HFFc6 (cell line): ENCODE data around the gene CCDC146. TPM values are rescaled to one million over a fixed set of nuclear protein-coding genes. Genes with fewer than 3 reads are reported as not detected.

Source experiments
- DNase-seq: peaks from one replicate; pipeline ENCODE4 v3.0.0-alpha.2; 2018
- H3K27ac Mint-ChIP-seq: 2 replicates; pipeline ENCODE4 v1.8.0; 2020; ENCODE audit warnings: mild to moderate bottlenecking, mixed read lengths
- H3K27me3 Mint-ChIP-seq: 2 replicates; pipeline ENCODE4 v1.8.0; 2021; ENCODE audit warnings: mild to moderate bottlenecking, moderate library complexity, mixed read lengths; ENCODE audit not compliant: insufficient read depth
- H3K36me3 Mint-ChIP-seq: 2 replicates; pipeline ENCODE4 v1.8.0; 2021; ENCODE audit warnings: low read depth, mixed read lengths
- H3K4me1 Mint-ChIP-seq: 2 replicates; pipeline ENCODE4 v1.8.0; 2020; ENCODE audit warnings: low read depth, mixed read lengths
- H3K4me3 Mint-ChIP-seq: 2 replicates; pipeline ENCODE4 v1.8.0; 2020; ENCODE audit warnings: mild to moderate bottlenecking, moderate library complexity, mixed read lengths
- H3K9me3 Mint-ChIP-seq: 2 replicates; pipeline ENCODE4 v1.8.0; 2020; ENCODE audit warnings: mild to moderate bottlenecking, mixed read lengths
- CTCF ChIP-seq: fragments of 200-600 bp; sonication (generic); IDR thresholded peaks from 2 replicates; pipeline ENCODE4 v1.5.0; 2021; ENCODE audit warnings: antibody characterized with exemption, mild to moderate bottlenecking
- total RNA-seq, 6 experiments: library from RNA; stranded (reverse); fragmentation: NEBNext Ultra II Directional; extraction: Animal tissue kit (Norgen Biotek cat#: 25700); gene quantifications; 2 replicates in 1 of 6; 3 replicates in 5 of 6; pipeline ENCODE4 v1.2.3, GENCODE V29; 2021

Gene CCDC146
- total RNA-seq, 6 experiments from 2014 or later: 0.09 to 0.70 (median 0.57) TPM

- Mint-ChIP-seq H3K4me1 (no peaks in the 10 kb centered on the region), H3K27me3 (no peaks in the 10 kb centered on the region), H3K4me3 (no peak overlapping the region), H3K36me3 (no peaks in the 10 kb centered on the region), H3K27ac (no peak overlapping the region), H3K9me3 (peaks cover 6% of the 10 kb centered on the region)
- TF ChIP-seq CTCF: no peak
- DNase-seq: no peak
Observed at GRCh38 chr7:77295549-77295948, 173.1 kb downstream of the CCDC146 start.

- peaks cover 4% of the 10 kb centered on the region; the same call in 1 of the 2 replicates for H3K9me3 Mint-ChIP-seq
- no peaks in the 10 kb centered on the region for H3K4me1 Mint-ChIP-seq
- H3K27me3 Mint-ChIP-seq: peaks cover 5% of the 10 kb centered on the region
- H3K36me3 Mint-ChIP-seq: peaks cover 6% of the 10 kb centered on the region; the same call in 1 of the 2 replicates
- H3K27ac Mint-ChIP-seq: no peak overlapping the region
- TF ChIP-seq CTCF: no peak
- DNase-seq: no peak
- no peak overlapping the region for H3K4me3 Mint-ChIP-seq
Observed at GRCh38 chr7:77306231-77307067, 184.0 kb downstream of the CCDC146 start.

DNA sequence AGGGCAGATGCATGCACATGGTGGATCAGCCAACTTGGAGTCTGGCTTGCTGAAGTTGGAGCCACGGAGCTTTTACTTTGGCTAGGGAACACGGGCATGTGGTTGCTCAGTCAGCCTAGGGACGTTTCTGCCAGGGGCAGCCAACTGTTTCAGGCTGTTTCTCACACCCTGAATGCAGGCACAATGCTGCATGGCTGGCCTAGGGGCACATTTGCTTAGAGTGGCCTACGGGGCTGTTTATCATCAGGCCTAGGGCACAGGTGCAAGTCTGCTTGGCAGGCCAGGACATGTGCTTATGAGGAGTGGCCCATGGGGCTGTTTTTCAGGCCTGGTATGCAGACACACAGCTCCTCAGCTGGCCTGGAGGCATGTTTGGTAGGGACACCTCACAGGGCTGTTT is 186.4 kb downstream of the CCDC146 start:
- Mint-ChIP-seq H3K9me3 (peaks cover 4% of the 10 kb centered on the region; the same call in 1 of the 2 replicates), H3K4me3 (no peak overlapping the region), H3K27ac (no peak overlapping the region), H3K4me1 (no peaks in the 10 kb centered on the region), H3K36me3 (peaks cover 6% of the 10 kb centered on the region; the same call in 1 of the 2 replicates), H3K27me3 (no peaks in the 10 kb centered on the region)
- no peak for TF ChIP-seq CTCF
- no peak for DNase-seq

DNA sequence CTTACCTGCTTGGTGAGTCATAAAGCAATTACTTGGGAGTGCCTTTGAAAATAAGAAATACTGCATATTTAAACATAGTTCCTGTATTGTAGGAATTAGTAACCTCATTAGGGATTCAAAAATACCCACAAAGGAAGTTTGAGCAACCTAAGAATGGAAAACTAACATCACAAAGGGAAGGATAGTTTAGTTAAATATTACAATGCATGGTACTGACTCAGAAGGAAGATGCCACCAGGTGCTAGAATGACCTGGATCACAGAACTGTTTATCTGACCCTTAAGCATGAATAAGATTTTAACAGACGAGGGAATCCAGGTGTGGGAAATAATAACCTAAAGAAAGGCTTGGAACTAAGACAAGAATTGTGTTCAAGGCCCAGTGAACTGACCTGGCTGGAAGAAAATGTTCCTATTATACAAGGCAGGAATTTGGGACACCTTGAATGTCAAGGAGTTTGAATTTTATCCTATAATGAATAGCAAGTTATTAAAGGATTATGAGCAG is 187.4 kb downstream of the CCDC146 start:
- H3K9me3 Mint-ChIP-seq: no peaks in the 10 kb centered on the region
- no peak overlapping the region for H3K4me3 Mint-ChIP-seq
- DNase-seq: no peak
- no peaks in the 10 kb centered on the region for H3K36me3 Mint-ChIP-seq
- no peaks in the 10 kb centered on the region for H3K27me3 Mint-ChIP-seq
- no peak for TF ChIP-seq CTCF
- peaks cover 1% of the 10 kb centered on the region for H3K4me1 Mint-ChIP-seq
- no peak overlapping the region for H3K27ac Mint-ChIP-seq

- Mint-ChIP-seq H3K9me3 (no peaks in the 10 kb centered on the region), H3K4me1 (peaks cover 6% of the 10 kb centered on the region), H3K27me3 (no peaks in the 10 kb centered on the region), H3K4me3 (no peak overlapping the region), H3K27ac (no peak overlapping the region), H3K36me3 (no peaks in the 10 kb centered on the region)
- DNase-seq: no peak
- no peak for TF ChIP-seq CTCF
Observed at GRCh38 chr7:77310982-77311381, 188.6 kb downstream of the CCDC146 start.
